Sciatic nerve (tissue), 2 donors: ENCODE measurements around the gene PRKCD. TPM values are rescaled to one million over a fixed set of nuclear protein-coding genes. Genes with fewer than 3 reads are reported as not detected.
A peak's percentile ranks its signal among the peaks of the same experiment; 100 is the strongest.

Source experiments
- ATAC-seq: fragments of 200-7000 bp; cut with Tn5 transposase; one replicate; pipeline ENCODE4 v1.9.1; 2020; ENCODE audit warnings: mild to moderate bottlenecking, moderate library complexity
- DNase-seq: peaks from one replicate; pipeline ENCODE4 v3.0.0-alpha.2; 2020; ENCODE audit warnings: low spot score
- intact Hi-C: fragments of 100-400 bp; cut with DNase I; formaldehyde crosslinking; loops from one replicate; pipeline ENCODE4 v1.14.2; 2022
- total RNA-seq: library from RNA; stranded (reverse); fragmentation: NEBNext Ultra II Directional; extraction: Animal tissue kit (Norgen Biotek cat#: 25700); gene quantifications from one replicate; pipeline ENCODE4 v1.2.1, GENCODE V29; 2021
- donor health status: DM: no; HTN: no; CAD: no.
- donor health status: DM: no; HTN: no; CAD: no.

The PRKCD gene
- total RNA-seq, 1 donor from 2014 or later: 30.3 TPM

GRCh38 chr3:53235545-53235944 lies 74.5 kb downstream of the PRKCD start:
- intact Hi-C loops: no loop called here
- no peak for ATAC-seq
- DNase-seq: no peak

GRCh38 chr3:53236112-53236841 lies 75.3 kb downstream of the PRKCD start:
- peak; percentile 83 for DNase-seq
- peak; percentile 89 for ATAC-seq
- intact Hi-C loops: no loop called here

DNA sequence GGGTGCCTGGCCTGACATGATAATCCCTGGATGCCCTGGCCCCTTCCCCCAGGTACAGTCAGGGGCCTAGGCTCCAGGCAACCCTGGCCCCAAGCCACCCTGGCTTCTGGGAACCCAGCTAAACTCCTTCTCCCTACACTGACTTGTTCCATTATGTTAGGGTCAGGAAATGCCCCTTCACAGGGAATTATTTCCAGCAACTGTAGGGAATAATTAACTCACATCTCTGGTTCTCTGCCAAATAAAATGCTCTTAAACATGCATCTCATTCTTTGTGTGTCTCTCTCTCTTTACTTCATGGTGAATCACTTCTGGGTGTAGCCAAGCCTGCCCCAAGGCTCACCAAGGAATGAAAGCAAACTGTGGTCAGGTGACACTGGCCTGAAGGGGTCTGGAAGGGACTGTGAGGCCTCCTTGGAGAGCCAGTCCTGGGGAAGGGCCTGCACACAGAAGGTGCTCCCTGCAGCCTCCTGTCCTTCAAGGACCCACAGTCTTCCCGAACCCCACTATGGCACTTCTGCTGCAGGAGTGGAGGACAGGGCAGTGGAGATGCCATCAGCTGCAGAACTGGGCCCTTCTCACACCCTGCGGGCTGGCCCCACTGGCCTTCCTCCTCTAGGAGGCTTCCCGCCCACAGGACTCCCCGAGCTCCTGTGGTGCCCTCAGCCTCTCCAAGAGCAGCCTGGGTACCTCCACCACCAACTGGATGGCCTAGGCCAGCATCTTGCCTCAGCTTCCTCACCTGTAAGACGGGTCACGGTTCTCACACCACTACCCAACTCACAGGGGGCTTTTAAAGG lies 77.2 kb downstream of the PRKCD start:
- intact Hi-C loops: no loop called here

DNA sequence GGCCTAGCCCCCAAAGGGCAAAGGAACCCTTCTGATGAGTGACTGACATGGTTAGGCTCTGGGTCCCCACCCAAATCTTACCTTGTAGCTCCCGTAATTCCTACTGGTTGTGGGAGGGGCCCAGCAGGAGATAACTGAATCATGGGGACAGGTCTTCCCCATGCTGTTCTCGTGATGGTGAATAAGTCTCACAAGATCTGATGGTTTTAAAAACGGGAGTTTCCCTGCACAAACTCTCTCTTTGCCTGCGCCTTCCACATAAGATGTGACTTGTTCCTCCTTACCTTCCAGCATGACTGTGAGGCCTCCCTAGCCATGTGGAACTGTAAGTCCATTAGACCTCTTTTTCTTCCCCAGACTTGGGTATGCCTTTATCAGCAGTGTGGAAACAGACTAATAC lies 77.9 kb downstream of the PRKCD start:
- intact Hi-C loops: no loop called here
- no peak for ATAC-seq
- DNase-seq: no peak

More for the DNA sequence above, 77.2 kb downstream of the PRKCD start:
- DNase-seq (no peak), ATAC-seq (no peak)

GRCh38 chr3:53239800-53240199 lies 78.8 kb downstream of the PRKCD start:
- intact Hi-C loops: no loop called here
- no peak for DNase-seq
- no peak for ATAC-seq

DNA sequence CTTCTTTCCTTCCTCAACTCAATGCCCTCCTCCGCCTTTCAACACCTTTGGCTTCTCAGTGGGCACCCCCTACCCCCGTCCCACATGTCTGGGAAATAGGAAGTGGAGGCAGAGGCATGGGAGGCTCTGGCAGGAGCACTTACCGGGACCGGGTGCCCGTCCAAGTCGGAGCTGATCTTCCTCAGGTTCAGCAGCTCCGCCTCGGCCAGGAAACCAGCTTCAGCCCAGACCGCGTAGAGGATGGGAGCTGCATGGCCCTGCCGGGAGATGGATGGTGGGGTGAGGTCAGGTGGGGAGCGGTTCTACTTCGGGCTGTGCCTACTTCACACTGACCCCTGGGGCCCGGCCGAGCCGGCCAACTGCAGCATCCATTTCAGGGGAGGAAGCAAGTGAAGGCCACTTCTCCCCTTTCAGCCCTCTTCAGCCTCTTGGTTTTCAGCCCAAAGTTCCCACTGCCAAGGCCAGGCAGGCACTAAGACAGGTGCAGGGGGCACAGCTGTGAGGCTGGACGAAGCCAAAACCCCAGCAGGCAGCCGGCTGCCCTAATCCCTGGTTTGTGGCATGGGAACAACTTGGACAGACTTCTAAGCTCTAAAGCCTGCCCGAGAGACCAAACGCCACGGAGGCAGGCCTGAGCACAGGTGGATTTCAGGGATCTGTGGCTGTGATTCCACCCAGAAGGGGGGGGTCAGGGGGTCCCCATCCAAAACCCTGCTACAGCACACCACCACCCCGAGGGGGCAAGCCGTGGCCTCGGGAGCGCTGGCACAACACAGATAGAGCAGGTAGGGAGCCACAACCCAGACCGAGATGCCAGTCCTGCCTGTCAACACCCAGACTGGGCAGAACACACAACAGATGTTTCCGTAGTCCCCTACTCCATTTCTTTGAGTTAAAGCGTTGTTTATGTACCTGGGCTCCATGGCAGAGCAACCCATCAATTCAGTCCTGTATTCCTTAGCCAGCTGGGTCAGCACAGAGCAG lies 80.3 kb downstream of the PRKCD start:
- DNase-seq (no peak), ATAC-seq (no peak)
- intact Hi-C loops: no loop called here

DNA sequence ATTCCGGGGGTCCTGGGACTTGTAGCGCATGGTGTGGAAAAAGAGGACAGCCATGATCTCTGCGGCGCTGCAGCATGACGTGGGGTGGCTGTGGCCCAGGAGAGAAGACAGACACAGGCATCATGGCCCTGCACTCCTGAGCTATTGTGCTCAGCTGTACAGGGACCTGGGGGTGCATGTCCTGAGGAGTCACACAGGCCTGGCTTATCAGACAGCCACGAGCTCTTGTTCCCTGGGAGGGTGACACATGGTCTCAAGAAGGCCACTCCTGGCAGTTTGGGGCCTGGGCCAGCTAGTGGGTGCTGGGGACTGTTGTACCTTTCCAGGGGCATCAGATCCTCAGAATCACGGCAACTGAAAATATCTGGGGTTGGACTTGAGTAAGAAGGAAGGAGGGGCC lies 81.1 kb downstream of the PRKCD start:
- ATAC-seq (no peak), DNase-seq (no peak)
- intact Hi-C loops: no loop called here

Other genes with a start within 250 kb of the PRKCD start
- 12.0 TPM for gene SFMBT1, start 115.1 kb upstream of the PRKCD start, total RNA-seq
- gene RFT1, start 30.8 kb upstream of the PRKCD start, total RNA-seq: 21.3 TPM
- gene TKT, start 94.8 kb downstream of the PRKCD start, total RNA-seq: 219 TPM
- 30.8 TPM for gene DCP1A, start 186.3 kb downstream of the PRKCD start, total RNA-seq